ENCODE measurements around the gene TRAPPC8. TPM values are rescaled to one million over a fixed set of nuclear protein-coding genes. Genes with fewer than 3 reads are reported as not detected.

TRAPPC8 gene
- total RNA-seq, 1 donor from 2014 or later = 6.8 TPM

DNA sequence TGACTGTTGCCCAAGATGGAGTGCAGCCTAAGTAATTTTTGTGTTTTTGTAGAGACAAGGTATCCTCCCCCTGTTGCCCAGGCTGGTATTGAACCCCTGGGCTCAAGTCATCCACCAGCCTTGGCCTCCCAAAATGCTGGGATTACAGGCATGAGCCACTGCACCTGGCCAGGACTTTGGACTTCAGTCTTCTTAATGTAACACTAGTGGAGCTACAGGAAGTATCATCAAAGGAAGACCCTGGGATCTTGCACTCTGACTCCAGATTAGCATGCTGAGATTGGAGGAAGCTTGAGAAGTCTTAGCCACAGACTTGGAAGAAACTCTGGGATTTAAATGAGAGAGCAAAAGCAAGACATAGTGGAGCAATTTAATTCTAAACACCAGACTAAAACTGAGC lies 37.9 kb upstream of the TRAPPC8 start:
- TF ChIP-seq, protein P1, sequence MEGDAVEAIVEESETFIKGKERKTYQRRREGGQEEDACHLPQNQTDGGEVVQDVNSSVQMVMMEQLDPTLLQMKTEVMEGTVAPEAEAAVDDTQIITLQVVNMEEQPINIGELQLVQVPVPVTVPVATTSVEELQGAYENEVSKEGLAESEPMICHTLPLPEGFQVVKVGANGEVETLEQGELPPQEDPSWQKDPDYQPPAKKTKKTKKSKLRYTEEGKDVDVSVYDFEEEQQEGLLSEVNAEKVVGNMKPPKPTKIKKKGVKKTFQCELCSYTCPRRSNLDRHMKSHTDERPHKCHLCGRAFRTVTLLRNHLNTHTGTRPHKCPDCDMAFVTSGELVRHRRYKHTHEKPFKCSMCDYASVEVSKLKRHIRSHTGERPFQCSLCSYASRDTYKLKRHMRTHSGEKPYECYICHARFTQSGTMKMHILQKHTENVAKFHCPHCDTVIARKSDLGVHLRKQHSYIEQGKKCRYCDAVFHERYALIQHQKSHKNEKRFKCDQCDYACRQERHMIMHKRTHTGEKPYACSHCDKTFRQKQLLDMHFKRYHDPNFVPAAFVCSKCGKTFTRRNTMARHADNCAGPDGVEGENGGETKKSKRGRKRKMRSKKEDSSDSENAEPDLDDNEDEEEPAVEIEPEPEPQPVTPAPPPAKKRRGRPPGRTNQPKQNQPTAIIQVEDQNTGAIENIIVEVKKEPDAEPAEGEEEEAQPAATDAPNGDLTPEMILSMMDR (IDR thresholded peaks at IDR 0.05) = no peak
- Histone ChIP-seq H3K27ac (no peak overlapping the region), H3K36me3 (no peaks in the 10 kb centered on the region), H3K4me3 (no peak overlapping the region), H3K27me3 (no peaks in the 10 kb centered on the region), H3K4me1 (no peaks in the 10 kb centered on the region), H3K9me3 (peaks cover 0 to 6% of the 10 kb centered on the region in 2 donors)
- no peak for DNase-seq (ENCODE audit: low spot score in 2 of 2)
- intact Hi-C loops (cut with DNase I) = no loop called here

DNA sequence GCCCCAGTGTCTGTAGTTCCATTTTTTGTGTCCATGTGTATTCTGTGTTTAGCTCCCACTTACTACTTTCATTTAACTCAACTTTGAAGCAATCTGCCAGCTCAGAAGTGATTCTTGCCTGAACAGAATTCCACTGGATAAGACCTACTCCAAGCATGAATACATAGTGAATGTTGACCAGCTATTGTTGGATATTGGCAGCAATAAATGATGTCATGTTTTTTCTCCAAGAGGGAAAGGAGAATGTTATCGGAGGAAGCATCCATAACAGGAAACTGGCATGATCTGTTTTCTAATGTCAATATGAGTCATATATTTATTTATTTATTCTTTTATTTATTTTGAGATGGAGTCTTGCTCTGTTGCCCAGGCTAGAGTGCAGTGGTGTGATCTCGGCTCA lies 36.8 kb upstream of the TRAPPC8 start:
- intact Hi-C loops (cut with DNase I) = loop anchor here (5.0 kb wide), 1 partner anchor 422 kb away; no protein-coding TSS in a partner anchor
- DNase-seq (ENCODE audit: low spot score in 2 of 2) = no peak
- H3K4me3 ChIP-seq = no peak overlapping the region
- TF ChIP-seq, protein P1 (IDR thresholded peaks at IDR 0.05) = no peak
- H3K36me3 ChIP-seq = no peaks in the 10 kb centered on the region
- H3K27ac ChIP-seq = no peak overlapping the region
- H3K9me3 ChIP-seq = peaks cover 4 to 6% of the 10 kb centered on the region in 2 donors
- H3K27me3 ChIP-seq = no peaks in the 10 kb centered on the region
- no peaks in the 10 kb centered on the region for H3K4me1 ChIP-seq

DNA sequence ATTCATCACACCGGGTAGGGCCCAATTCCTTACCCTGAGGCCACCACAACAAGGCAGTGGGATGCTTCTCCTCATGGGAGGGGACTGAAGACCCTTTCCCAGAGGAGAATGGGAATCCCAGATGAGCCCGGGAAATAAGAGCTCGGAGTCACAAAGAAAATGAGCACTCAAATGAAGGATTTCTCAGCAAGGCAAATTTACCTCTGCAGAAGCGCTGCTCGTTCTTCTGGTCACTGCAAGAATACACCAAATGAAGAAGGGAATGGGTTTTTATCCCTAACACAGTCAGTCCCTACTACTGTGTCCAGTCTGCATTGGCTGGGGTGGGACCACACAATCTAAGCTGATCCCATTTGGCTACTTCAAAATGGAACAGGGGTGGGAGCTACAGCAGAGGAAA lies 35.7 kb upstream of the TRAPPC8 start:
- H3K27ac ChIP-seq = no peak overlapping the region
- no peaks in the 10 kb centered on the region for H3K36me3 ChIP-seq
- intact Hi-C loops (cut with DNase I) = loop anchor here (5.0 kb wide), 1 partner anchor 421 kb away; no protein-coding TSS in a partner anchor
- H3K4me1 ChIP-seq = no peaks in the 10 kb centered on the region
- DNase-seq (ENCODE audit: low spot score in 2 of 2) = no peak
- TF ChIP-seq, protein P1 (IDR thresholded peaks at IDR 0.05) = no peak
- no peak overlapping the region for H3K4me3 ChIP-seq
- H3K27me3 ChIP-seq = no peaks in the 10 kb centered on the region
- H3K9me3 ChIP-seq = peaks cover 11 to 15% of the 10 kb centered on the region in 2 donors

DNA sequence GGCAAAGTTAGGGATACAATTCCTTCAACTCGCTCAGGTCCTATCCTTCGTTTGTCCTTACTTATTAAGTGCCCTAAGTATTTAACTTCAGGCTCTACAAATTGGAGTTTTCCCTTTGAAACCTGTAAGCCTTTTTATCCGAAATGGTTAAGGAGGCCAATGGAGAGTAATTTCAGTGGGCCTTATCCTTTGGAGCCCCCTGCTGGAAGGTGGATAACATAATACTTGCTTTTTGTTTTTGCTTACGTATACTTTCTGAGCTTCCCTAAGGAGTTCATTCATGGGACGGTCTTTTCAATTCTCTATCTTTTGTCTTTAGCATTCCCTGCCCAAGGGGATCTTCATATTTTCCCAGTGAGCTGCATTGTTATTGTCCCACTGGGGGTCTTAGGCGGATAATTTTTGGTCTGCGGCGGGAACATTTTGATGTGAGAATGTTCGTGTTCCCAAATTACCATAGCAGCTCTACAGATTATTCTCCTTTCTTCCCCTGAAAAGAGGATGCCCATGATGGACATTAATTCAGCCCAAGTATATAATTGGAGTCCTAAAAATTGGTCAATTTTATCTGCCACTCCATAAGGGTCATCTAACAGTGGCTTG lies 34.4 kb upstream of the TRAPPC8 start:
- Histone ChIP-seq H3K27me3 (no peaks in the 10 kb centered on the region), H3K9me3 (peaks cover 11 to 27% of the 10 kb centered on the region in 2 donors), H3K27ac (no peak overlapping the region), H3K4me3 (no peak overlapping the region), H3K36me3 (no peaks in the 10 kb centered on the region), H3K4me1 (no peaks in the 10 kb centered on the region)
- DNase-seq (ENCODE audit: low spot score in 2 of 2) = no peak
- intact Hi-C loops (cut with DNase I) = loop anchor here (5.0 kb wide), 1 partner anchor 420 kb away; no protein-coding TSS in a partner anchor
- TF ChIP-seq, protein P1 (IDR thresholded peaks at IDR 0.05) = peak; percentile 13 to 60 (median 41)

DNA sequence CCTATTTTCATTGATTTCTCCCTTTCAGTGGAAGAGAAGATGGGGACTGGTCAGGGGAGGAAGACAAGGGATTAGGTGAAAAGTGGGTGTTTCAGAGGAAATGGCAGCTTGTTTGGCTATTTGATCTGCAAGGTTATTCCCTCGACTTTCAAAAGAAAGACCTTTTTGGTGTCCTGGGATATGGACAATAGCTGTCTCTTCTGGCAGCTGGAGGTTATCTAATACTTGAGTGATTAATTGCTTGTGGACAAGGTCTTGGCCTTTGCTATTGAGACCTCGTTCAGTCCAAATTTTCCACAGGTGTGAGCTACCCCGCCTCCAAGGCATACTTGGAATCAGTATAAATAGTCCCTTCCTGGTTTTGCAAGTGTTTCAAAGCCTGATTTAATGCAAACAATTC lies 33.3 kb upstream of the TRAPPC8 start:
- H3K27ac ChIP-seq = no peak overlapping the region
- peaks cover 11 to 27% of the 10 kb centered on the region in 2 donors for H3K9me3 ChIP-seq
- H3K36me3 ChIP-seq = no peaks in the 10 kb centered on the region
- intact Hi-C loops (cut with DNase I) = loop anchor here (5.0 kb wide), 1 partner anchor 419 kb away; no protein-coding TSS in a partner anchor
- TF ChIP-seq, protein P1 (IDR thresholded peaks at IDR 0.05) = no peak
- no peak for DNase-seq (ENCODE audit: low spot score in 2 of 2)
- H3K4me3 ChIP-seq = no peak overlapping the region
- H3K4me1 ChIP-seq = no peaks in the 10 kb centered on the region
- no peaks in the 10 kb centered on the region for H3K27me3 ChIP-seq

Data from ascending aorta (tissue), 2 donors.